Measurements from ENCODE around the gene ERBB4. TPM values are rescaled to one million over a fixed set of nuclear protein-coding genes. Genes with fewer than 3 reads are reported as not detected.

The ERBB4 gene
- total RNA-seq, 1 experiment from 2014 or later, result 0.04 TPM

DNA sequence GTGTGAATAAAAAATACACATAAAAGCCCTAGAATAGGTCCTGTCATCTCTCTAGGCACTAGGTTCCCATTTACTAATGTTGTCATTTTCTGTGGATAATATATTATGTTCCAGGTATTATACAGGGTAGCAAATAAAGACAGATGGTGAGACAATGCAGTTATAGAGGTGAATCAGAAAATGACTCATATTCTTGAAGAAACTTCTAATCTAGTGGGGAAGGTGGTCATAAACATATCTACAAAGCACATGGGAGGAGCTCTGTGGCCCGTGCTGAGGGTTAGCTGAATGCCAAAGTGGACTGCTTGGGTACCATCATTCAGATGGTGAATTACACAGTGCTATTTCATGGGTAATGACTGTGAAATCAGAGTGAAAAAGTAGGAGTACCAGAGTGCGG, 700.9 kb downstream of the ERBB4 start:
- H3K79me2 ChIP-seq (ENCODE audit: insufficient read depth, low read length), result no peaks in the 10 kb centered on the region
- H3K79me1 ChIP-seq (ENCODE audit: insufficient read depth, low read depth, low read length, poor library complexity, severe bottlenecking), result no peaks in the 10 kb centered on the region
- no CpG with 5 or more reads among the region's 2 CpGs for WGBS (ENCODE audit: extremely low coverage, insufficient read length, low lambda C conversion rate)
- H3K18ac ChIP-seq (ENCODE audit: insufficient read length, low read depth, low read length), result no peak overlapping the region
- H3K9ac ChIP-seq (ENCODE audit: extremely low read depth, insufficient read length, low read length), result no peak overlapping the region
- no peak overlapping the region for H4K8ac ChIP-seq (replicated peaks; ENCODE audit: insufficient read length, low read depth, low read length)
- H3K4me2 ChIP-seq (ENCODE audit: insufficient read depth, insufficient read length, low read length), result no peak overlapping the region
- no peak overlapping the region for H3K4ac ChIP-seq (ENCODE audit: low read depth, low read length)
- no peaks in the 10 kb centered on the region for H3K9me3 ChIP-seq (ENCODE audit: control insufficient read depth, low read depth, low read length)
- TF ChIP-seq, protein P1, sequence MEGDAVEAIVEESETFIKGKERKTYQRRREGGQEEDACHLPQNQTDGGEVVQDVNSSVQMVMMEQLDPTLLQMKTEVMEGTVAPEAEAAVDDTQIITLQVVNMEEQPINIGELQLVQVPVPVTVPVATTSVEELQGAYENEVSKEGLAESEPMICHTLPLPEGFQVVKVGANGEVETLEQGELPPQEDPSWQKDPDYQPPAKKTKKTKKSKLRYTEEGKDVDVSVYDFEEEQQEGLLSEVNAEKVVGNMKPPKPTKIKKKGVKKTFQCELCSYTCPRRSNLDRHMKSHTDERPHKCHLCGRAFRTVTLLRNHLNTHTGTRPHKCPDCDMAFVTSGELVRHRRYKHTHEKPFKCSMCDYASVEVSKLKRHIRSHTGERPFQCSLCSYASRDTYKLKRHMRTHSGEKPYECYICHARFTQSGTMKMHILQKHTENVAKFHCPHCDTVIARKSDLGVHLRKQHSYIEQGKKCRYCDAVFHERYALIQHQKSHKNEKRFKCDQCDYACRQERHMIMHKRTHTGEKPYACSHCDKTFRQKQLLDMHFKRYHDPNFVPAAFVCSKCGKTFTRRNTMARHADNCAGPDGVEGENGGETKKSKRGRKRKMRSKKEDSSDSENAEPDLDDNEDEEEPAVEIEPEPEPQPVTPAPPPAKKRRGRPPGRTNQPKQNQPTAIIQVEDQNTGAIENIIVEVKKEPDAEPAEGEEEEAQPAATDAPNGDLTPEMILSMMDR (conservative IDR thresholded peaks at IDR 0.05), result no peak
- no peak overlapping the region for H2AFZ ChIP-seq (ENCODE audit: low read length)
- peaks cover 5% of the 10 kb centered on the region in 2 experiments for H3K4me1 Mint-ChIP-seq
- no peak overlapping the region for H3K27ac ChIP-seq (ENCODE audit: insufficient read length, low read depth, low read length)
- H3K27me3 Mint-ChIP-seq (ENCODE audit: low read depth), result no peaks in the 10 kb centered on the region
- no peak overlapping the region for H3K4me3 Mint-ChIP-seq
- no peak overlapping the region for H3K23ac ChIP-seq (ENCODE audit: insufficient read length, low read depth, low read length)
- H2BK120ac ChIP-seq (ENCODE audit: low read depth, low read length, poor library complexity, severe bottlenecking), result no peak overlapping the region
- H2BK20ac ChIP-seq (ENCODE audit: low read depth, low read length, poor library complexity, severe bottlenecking), result no peak overlapping the region
- no peak overlapping the region for H2BK12ac ChIP-seq (ENCODE audit: insufficient read length, low read depth, low read length)
- H3K27ac Mint-ChIP-seq, result no peak overlapping the region; a peak in 1 of 7 replicates
- H3T11ph ChIP-seq (ENCODE audit: low read length), result no peak overlapping the region
- no peak overlapping the region for H2BK5ac ChIP-seq (ENCODE audit: insufficient read length, low read length)
- no peak overlapping the region for H4K5ac ChIP-seq (ENCODE audit: insufficient read length, low read depth, low read length)
- no peaks in the 10 kb centered on the region for H3K27me3 ChIP-seq (ENCODE audit: insufficient read depth, low read length)
- no peak overlapping the region for H3K56ac ChIP-seq (ENCODE audit: insufficient read length, low read depth, low read length)
- no peak overlapping the region for H3K14ac ChIP-seq (ENCODE audit: insufficient read depth, low read length)
- no peaks in the 10 kb centered on the region for H4K20me1 ChIP-seq (ENCODE audit: control insufficient read depth, insufficient read depth, insufficient read length)
- no peak overlapping the region for H2BK15ac ChIP-seq (ENCODE audit: low read depth, low read length)
- DNase-seq, result no peak
- H2AK5ac ChIP-seq (ENCODE audit: insufficient read length, low read length), result no peak overlapping the region
- H3K36me3 Mint-ChIP-seq (ENCODE audit: insufficient read depth in 1 of 3, low read depth in 3 of 3), result no peaks in the 10 kb centered on the region
- H3K9me3 Mint-ChIP-seq, result no peaks in the 10 kb centered on the region
- H3K23me2 ChIP-seq (ENCODE audit: insufficient read length, low read depth, low read length, poor library complexity, severe bottlenecking), result no peaks in the 10 kb centered on the region
- H3K4me1 ChIP-seq (ENCODE audit: insufficient read depth, low read length), result peaks cover 5% of the 10 kb centered on the region; the same call in 1 of the 2 replicates
- H4K91ac ChIP-seq (ENCODE audit: insufficient read length, low read depth, low read length), result no peak overlapping the region

All from H9 (cell line).